Uterus (tissue), 4 donors: ENCODE data around the gene AIMP1. TPM values are rescaled to one million over a fixed set of nuclear protein-coding genes. Genes with fewer than 3 reads are reported as not detected.

ENCODE experiments used
- DNase-seq, 2 donors: peaks; one replicate each; pipeline ENCODE4 v3.0.0-alpha.2; 2019 to 2020
- H3K27ac ChIP-seq, 2 donors: fragments of 200-600 bp; sonication (generic); 1 replicate in 1 of 2; 2 replicates in 1 of 2; pipeline ENCODE4 v1.5.1; 2016 to 2018
- H3K27me3 ChIP-seq, 2 donors: fragments of 200-600 bp; sonication (generic); one replicate each; pipeline ENCODE4 v1.5.1; 2018 to 2019; ENCODE audit warnings: control low read depth in 1 of 2
- H3K36me3 ChIP-seq, 2 donors: fragments of 200-600 bp; sonication (generic); one replicate each; pipeline ENCODE4 v1.5.1; 2019; ENCODE audit warnings: control low read depth in 1 of 2
- H3K4me1 ChIP-seq, 2 donors: fragments of 200-600 bp; sonication (generic); one replicate each; pipeline ENCODE4 v1.5.1; 2018 to 2019; ENCODE audit warnings: control low read depth in 1 of 2
- H3K4me3 ChIP-seq, 2 donors: fragments of 200-600 bp; sonication (generic); 1 replicate in 1 of 2; 2 replicates in 1 of 2; pipeline ENCODE4 v1.5.1; 2018 to 2019; ENCODE audit warnings: mild to moderate bottlenecking in 1 of 2
- H3K9me3 ChIP-seq, 2 donors: fragments of 200-600 bp; sonication (generic); one replicate each; pipeline ENCODE4 v1.5.1; 2019; ENCODE audit warnings: control low read depth in 1 of 2
- CTCF ChIP-seq, 4 experiments: fragments of 200-600 bp in 2 of 4; fragments of 450-650 bp in 2 of 4; sonication (generic) in 2 of 4; IDR thresholded peaks; one replicate each; pipeline ENCODE4 v1.5.1; 2016 to 2019; ENCODE audit warnings: antibody characterized with exemption in 4 of 4, mild to moderate bottlenecking in 2 of 4, moderate library complexity in 1 of 4
- POLR2A ChIP-seq, 2 donors: fragments of 450-650 bp; IDR thresholded peaks; one replicate each; pipeline ENCODE4 v1.6.1; 2016; ENCODE audit warnings: antibody characterized with exemption in 2 of 2, mild to moderate bottlenecking in 1 of 2, moderate library complexity in 1 of 2
- intact Hi-C: fragments of 100-400 bp; cut with DNase I; formaldehyde crosslinking; loops from one replicate; pipeline ENCODE4 v1.15.1; 2023; ENCODE audit warnings: low total_unique reads
- total RNA-seq, 4 donors: library from RNA; depleted of rRNA in 3 of 4; stranded (reverse); fragments of >200 nt in 3 of 4; gene quantifications; one replicate each; pipeline versions ENCODE4 v1.1.0 to v1.2.4, GENCODE V29; 2014 to 2023
- donor health status: DM: yes; HTN: yes; CAD: no.

Gene AIMP1
- total RNA-seq, 4 donors from 2014 or later = 15.1 to 42.4 (median 29.3) TPM

GRCh38 chr4:106277140-106277675 lies 39.1 kb upstream of the AIMP1 start:
- no peaks in the 10 kb centered on the region for H3K9me3 ChIP-seq
- no peak overlapping the region for H3K27ac ChIP-seq
- H3K4me3 ChIP-seq = no peak overlapping the region
- no peak for TF ChIP-seq CTCF (IDR thresholded peaks at IDR 0.05)
- TF ChIP-seq POLR2A (IDR thresholded peaks at IDR 0.05) = no peak
- no peaks in the 10 kb centered on the region for H3K36me3 ChIP-seq
- DNase-seq = no peak
- no peaks in the 10 kb centered on the region for H3K27me3 ChIP-seq
- intact Hi-C loops = no loop called here
- H3K4me1 ChIP-seq = no peaks in the 10 kb centered on the region

DNA sequence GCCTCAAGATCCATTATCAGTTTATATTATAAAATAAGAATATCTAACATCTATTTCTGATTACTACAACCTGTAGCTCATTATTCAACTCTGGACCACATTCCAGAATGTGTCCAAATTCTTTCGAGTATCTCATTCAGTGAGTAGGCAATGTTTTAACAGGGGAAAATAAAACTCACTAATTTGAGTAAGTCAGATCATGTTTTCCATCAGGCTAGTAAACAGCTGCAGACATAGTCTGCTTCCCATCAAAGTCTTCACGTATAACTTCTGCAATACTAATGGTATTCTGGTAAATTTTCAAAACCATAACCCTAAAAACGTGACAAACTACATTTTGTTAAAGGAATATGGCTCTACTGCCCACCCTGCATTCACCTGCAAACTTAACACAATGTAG lies 32.1 kb upstream of the AIMP1 start:
- intact Hi-C loops = no loop called here
- DNase-seq = no peak
- TF ChIP-seq CTCF (IDR thresholded peaks at IDR 0.05) = no peak
- no peak for TF ChIP-seq POLR2A (IDR thresholded peaks at IDR 0.05)
- no peak overlapping the region for H3K27ac ChIP-seq
- H3K27me3 ChIP-seq = no peaks in the 10 kb centered on the region
- H3K9me3 ChIP-seq = no peaks in the 10 kb centered on the region
- no peak overlapping the region for H3K4me3 ChIP-seq
- H3K4me1 ChIP-seq = no peaks in the 10 kb centered on the region
- H3K36me3 ChIP-seq = no peaks in the 10 kb centered on the region

DNA sequence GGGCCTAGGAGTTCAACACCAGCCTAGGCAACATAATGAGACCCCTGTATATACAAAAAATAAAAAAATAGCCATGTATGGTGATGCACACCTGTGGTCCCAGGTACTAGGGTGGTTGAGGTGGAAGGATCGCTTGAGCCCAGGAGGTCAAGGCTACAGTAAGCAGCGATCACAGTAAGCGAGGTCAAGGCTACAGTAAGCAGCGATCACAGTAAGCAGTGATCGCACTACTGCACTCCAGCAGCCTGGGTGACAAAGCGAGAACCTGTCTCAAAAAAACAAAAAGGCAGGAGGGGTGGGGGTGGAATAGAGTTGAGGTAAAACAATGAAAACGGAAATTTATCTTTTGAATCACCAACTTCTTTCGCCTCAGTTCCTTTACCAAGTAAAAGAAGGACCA lies 29.7 kb upstream of the AIMP1 start:
- no peaks in the 10 kb centered on the region for H3K36me3 ChIP-seq
- H3K27me3 ChIP-seq = no peaks in the 10 kb centered on the region
- intact Hi-C loops = no loop called here
- no peak overlapping the region for H3K27ac ChIP-seq
- H3K4me3 ChIP-seq = no peak overlapping the region
- no peak for TF ChIP-seq POLR2A (IDR thresholded peaks at IDR 0.05)
- TF ChIP-seq CTCF (IDR thresholded peaks at IDR 0.05) = no peak
- no peak for DNase-seq
- no peaks in the 10 kb centered on the region for H3K4me1 ChIP-seq
- no peaks in the 10 kb centered on the region for H3K9me3 ChIP-seq

GRCh38 chr4:106287353-106287969 lies 28.9 kb upstream of the AIMP1 start:
- Histone ChIP-seq H3K36me3 (no peaks in the 10 kb centered on the region), H3K9me3 (no peaks in the 10 kb centered on the region), H3K4me1 (no peaks in the 10 kb centered on the region), H3K27ac (no peak overlapping the region), H3K4me3 (no peak overlapping the region), H3K27me3 (no peaks in the 10 kb centered on the region)
- intact Hi-C loops = no loop called here
- TF ChIP-seq CTCF (IDR thresholded peaks at IDR 0.05) = no peak
- TF ChIP-seq POLR2A (IDR thresholded peaks at IDR 0.05) = no peak
- DNase-seq = no peak

GRCh38 chr4:106289737-106290136 lies 26.6 kb upstream of the AIMP1 start:
- Histone ChIP-seq H3K27ac (no peak overlapping the region), H3K9me3 (no peaks in the 10 kb centered on the region), H3K4me1 (no peaks in the 10 kb centered on the region), H3K27me3 (no peaks in the 10 kb centered on the region), H3K4me3 (no peak overlapping the region), H3K36me3 (no peaks in the 10 kb centered on the region)
- DNase-seq = no peak
- intact Hi-C loops = no loop called here
- TF ChIP-seq POLR2A (IDR thresholded peaks at IDR 0.05) (no peak), CTCF (IDR thresholded peaks at IDR 0.05) (no peak)
